Mesodermal cell (in vitro differentiated cells): ENCODE measurements around the gene FLRT2. TPM values are rescaled to one million over a fixed set of nuclear protein-coding genes. Genes with fewer than 3 reads are reported as not detected.

ENCODE experiments used
- H3K27ac ChIP-seq: 2 replicates; pipeline ENCODE4 v1.7.0; 2013; ENCODE audit warnings: mild to moderate bottlenecking, low read depth, low read length, moderate library complexity; ENCODE audit not compliant: severe bottlenecking
- H3K36me3 ChIP-seq: 2 replicates; pipeline ENCODE4 v1.7.1; 2013; ENCODE audit warnings: mild to moderate bottlenecking, low read length, moderate library complexity; ENCODE audit not compliant: control insufficient read depth, insufficient read depth
- H3K4me1 ChIP-seq: one replicate; pipeline ENCODE4 v1.7.1; 2013; ENCODE audit warnings: mild to moderate bottlenecking, low read length; ENCODE audit not compliant: insufficient read depth, control insufficient read depth, poor library complexity, severe bottlenecking
- H3K4me3 ChIP-seq: 2 replicates; pipeline ENCODE4 v1.7.0; 2013; ENCODE audit warnings: low read length, control low read depth, mild to moderate bottlenecking; ENCODE audit not compliant: insufficient read depth, poor library complexity, severe bottlenecking; ENCODE audit errors: extremely low read depth
- H3K9me3 ChIP-seq: 2 replicates; pipeline ENCODE4 v1.7.1; 2013; ENCODE audit warnings: mild to moderate bottlenecking, low read length, moderate library complexity; ENCODE audit not compliant: control insufficient read depth
- WGBS, 2 experiments: methylation state at CpG; one replicate each; pipeline ENCODE4 v1.1.5; 2013; ENCODE audit warnings: missing lambda C conversion rate in 2 of 2; ENCODE audit not compliant: insufficient coverage in 2 of 2; 5-methylcytosine and 5-hydroxymethylcytosine counted together
- polyA plus RNA-seq, 2 experiments: library from polyadenylated mRNA; stranded (reverse); fragments of 50-300 nt; gene quantifications; one replicate each; pipeline ENCODE4 v1.2.3, GENCODE V29; 2013

The FLRT2 gene, protein sequence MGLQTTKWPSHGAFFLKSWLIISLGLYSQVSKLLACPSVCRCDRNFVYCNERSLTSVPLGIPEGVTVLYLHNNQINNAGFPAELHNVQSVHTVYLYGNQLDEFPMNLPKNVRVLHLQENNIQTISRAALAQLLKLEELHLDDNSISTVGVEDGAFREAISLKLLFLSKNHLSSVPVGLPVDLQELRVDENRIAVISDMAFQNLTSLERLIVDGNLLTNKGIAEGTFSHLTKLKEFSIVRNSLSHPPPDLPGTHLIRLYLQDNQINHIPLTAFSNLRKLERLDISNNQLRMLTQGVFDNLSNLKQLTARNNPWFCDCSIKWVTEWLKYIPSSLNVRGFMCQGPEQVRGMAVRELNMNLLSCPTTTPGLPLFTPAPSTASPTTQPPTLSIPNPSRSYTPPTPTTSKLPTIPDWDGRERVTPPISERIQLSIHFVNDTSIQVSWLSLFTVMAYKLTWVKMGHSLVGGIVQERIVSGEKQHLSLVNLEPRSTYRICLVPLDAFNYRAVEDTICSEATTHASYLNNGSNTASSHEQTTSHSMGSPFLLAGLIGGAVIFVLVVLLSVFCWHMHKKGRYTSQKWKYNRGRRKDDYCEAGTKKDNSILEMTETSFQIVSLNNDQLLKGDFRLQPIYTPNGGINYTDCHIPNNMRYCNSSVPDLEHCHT
- polyA plus RNA-seq (2013, experiment 1 of 2), result 82.3 TPM
- polyA plus RNA-seq (2013, experiment 2 of 2), result 80.4 TPM

DNA sequence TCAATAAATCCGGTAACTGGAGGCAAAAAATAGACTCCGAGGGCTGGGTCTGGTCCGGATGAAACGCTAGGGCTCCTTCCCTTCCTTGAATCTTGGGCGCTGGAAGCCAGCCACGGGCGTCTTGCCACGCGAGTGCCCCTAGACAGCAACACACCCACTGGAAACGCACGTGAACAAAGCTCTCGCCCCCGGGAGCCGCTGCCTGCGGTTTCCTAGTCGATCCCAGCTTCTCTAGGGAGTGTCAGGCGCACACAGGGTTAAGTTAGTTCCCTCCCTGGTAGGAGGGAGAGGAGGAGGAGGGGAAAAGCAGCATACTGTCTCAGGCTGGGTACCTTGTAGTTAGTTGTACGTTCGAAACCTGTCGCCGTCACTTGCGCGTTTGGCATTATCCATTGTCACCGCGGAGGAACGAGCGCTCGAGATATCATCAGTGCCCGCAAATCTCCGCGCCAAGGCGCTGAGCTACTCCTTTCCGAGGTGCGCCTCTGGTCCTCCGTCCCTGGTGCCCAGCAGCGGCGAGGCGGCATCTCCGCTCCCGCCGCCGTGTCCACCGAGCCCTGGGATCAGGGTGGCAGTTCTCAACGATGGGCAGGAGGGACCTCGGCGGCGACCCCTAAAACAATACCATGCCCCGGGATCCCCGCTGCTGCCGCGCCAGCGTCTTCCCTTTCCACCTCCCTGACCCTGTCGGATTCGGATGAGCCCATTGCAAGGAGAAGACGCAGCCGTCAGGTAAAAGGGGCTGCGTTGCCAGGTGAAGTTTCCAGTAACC lies at the start of gene FLRT2:
TSS of gene FLRT2 (plus strand) at position 342 of the 772 bp plus-strand sequence. CDS start 91,371 bp downstream, outside the sequence.
- 0 to 1% methylated on average over 44 to 46 of the region's 57 CpGs for WGBS, 2 experiments
- H3K27ac ChIP-seq, result peak within 1 kb of the TSS; percentile 90
- no peaks in the 10 kb centered on the region for H3K9me3 ChIP-seq
- H3K4me3 ChIP-seq, result peak within 1 kb of the TSS; percentile 70
- H3K4me1 ChIP-seq, result peaks cover 3% of the 10 kb centered on the region
- H3K36me3 ChIP-seq, result no peaks in the 10 kb centered on the region

DNA sequence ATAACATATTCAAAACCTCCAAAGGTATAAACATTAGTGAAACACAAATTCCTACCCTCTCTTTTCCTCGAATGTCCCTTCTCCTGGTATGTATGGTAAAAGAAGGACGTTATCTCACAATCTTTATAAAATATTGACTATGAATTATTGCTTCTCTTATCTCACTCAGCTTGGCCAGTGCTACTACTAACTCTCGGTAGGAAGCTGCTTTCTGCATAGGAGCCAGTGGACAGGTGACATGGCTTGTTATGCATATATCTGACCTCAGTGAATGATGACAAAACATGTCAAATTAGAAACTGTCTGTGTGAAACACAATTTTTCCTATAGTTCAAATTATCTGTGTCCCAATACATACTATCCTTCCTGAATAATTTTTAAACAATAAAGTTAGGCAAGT lies 48.5 kb upstream of the FLRT2 start:
- peaks cover 12% of the 10 kb centered on the region for H3K4me1 ChIP-seq
- H3K4me3 ChIP-seq, result no peak overlapping the region
- WGBS, 2 experiments, result no CpG with 5 or more reads among the region's 3 CpGs
- no peaks in the 10 kb centered on the region for H3K9me3 ChIP-seq
- no peaks in the 10 kb centered on the region for H3K36me3 ChIP-seq
- H3K27ac ChIP-seq, result no peak overlapping the region

DNA sequence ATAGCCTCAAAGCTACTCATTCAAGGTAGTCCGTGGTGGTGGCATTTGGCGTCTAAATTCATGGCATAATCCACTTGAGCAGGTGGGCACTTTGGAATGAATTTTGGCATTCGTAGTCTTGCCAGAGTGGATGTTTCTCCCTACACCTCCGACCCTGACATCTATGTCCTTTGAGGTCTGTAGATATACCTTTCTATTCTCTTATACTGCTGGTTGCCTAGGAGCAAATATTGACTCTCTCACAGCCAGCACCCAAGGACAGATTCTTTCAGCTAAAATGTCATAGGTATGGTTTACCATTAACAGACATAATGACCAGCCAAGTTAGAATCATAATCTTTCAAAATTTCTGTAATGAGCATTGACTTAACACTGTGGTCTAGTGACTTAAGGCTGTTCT lies 47.4 kb upstream of the FLRT2 start:
- Histone ChIP-seq H3K4me3 (no peak overlapping the region), H3K27ac (no peak overlapping the region), H3K9me3 (peaks cover 3% of the 10 kb centered on the region), H3K4me1 (peaks cover 12% of the 10 kb centered on the region), H3K36me3 (no peaks in the 10 kb centered on the region)
- 73 to 100% methylated on average over 2 to 3 of the region's 4 CpGs for WGBS, 2 experiments

DNA sequence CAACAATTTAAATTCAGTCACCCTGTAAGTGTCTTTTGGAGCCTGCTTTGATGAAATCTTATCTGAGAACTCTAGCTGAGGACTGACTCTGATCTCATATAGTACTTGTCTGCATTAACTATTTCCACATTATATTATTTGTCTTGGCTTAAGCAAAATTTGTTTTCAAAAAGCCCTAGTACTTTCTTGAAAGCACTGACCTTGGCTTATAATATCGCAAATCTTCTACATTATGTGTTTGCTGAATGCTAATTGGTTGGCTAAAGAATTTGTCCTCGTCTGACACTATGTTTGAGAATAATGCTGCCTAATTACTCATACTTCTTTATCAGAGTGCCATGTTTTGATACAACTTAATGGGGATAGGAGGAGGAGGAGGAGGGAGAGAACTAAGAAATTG lies 46.9 kb upstream of the FLRT2 start:
- Histone ChIP-seq H3K4me1 (peaks cover 12% of the 10 kb centered on the region), H3K9me3 (peaks cover 3% of the 10 kb centered on the region), H3K4me3 (no peak overlapping the region), H3K36me3 (no peaks in the 10 kb centered on the region), H3K27ac (no peak overlapping the region)
- no CpG with 5 or more reads among the region's 2 CpGs for WGBS, 2 experiments

- peaks cover 3% of the 10 kb centered on the region for H3K9me3 ChIP-seq
- H3K4me3 ChIP-seq, result no peak overlapping the region
- H3K27ac ChIP-seq, result no peak overlapping the region
- H3K36me3 ChIP-seq, result no peaks in the 10 kb centered on the region
- H3K4me1 ChIP-seq, result peaks cover 12% of the 10 kb centered on the region
Measured at GRCh38 chr14:85483652-85484051, 46.3 kb upstream of the FLRT2 start.

DNA sequence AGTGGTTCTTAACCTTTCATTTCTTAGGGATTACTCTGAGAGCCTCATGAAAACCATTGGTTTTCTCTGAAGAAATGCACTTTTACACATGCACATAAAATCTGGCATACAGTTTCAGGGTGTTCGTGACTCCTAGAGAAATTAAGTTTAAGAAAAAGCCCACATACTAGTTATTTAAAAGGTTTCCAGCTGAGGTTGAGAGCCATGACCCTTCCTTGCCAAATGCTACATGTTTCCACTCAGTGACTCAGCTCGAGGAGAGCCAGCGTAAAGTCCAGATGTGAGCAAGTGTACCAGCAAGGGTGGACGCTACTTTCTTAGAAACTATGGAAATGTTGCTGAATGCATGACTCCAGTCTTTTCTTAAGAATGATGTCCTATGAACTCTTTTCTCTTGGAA lies 42.7 kb upstream of the FLRT2 start:
- H3K4me1 ChIP-seq, result no peaks in the 10 kb centered on the region
- 94% methylated on average over 4 of the region's 4 CpGs; no CpG with 5 or more reads in 1 of the 2 experiments for WGBS, 2 experiments
- no peak overlapping the region for H3K27ac ChIP-seq

DNA sequence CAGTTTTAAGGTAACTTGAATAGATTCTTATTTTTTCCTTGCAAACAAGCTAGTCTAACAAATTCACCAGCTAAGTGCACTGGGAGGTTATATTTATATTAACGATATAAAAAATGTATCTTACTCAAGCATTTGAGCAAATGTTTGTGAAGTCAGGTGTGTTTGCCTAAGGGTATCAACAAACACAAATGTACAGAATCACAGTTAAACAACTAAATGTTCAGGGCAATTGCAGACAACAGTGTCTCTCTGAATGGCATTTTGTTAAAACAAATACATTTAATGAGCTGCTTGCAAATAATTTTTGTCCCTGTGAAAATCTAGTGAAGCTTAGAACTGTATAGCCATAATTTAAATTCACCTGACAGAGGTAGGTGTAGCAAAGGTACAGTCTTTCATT lies 28.2 kb upstream of the FLRT2 start:
- H3K4me1 ChIP-seq, result no peaks in the 10 kb centered on the region
- H3K27ac ChIP-seq, result no peak overlapping the region
- WGBS, 2 experiments, result no CpG with 5 or more reads among the region's 1 CpG
- H3K9me3 ChIP-seq, result no peaks in the 10 kb centered on the region
- H3K4me3 ChIP-seq, result no peak overlapping the region
- H3K36me3 ChIP-seq, result no peaks in the 10 kb centered on the region

More for the DNA sequence above, 42.7 kb upstream of the FLRT2 start:
- H3K36me3 ChIP-seq, result no peaks in the 10 kb centered on the region
- H3K9me3 ChIP-seq, result peaks cover 7% of the 10 kb centered on the region
- H3K4me3 ChIP-seq, result no peak overlapping the region

- WGBS, 2 experiments, result 89 to 96% methylated on average over 4 of the region's 6 CpGs
- Histone ChIP-seq H3K36me3 (no peaks in the 10 kb centered on the region), H3K4me3 (no peak overlapping the region), H3K4me1 (peaks cover 4% of the 10 kb centered on the region), H3K9me3 (peaks cover 13% of the 10 kb centered on the region), H3K27ac (no peak overlapping the region)
Measured at GRCh38 chr14:85508863-85509262, 21.1 kb upstream of the FLRT2 start.

GRCh38 chr14:85512451-85512850 lies 17.5 kb upstream of the FLRT2 start:
- WGBS, 2 experiments, result 100% methylated on average over 1 of the region's 2 CpGs
- Histone ChIP-seq H3K4me3 (no peak overlapping the region), H3K27ac (no peak overlapping the region)

DNA sequence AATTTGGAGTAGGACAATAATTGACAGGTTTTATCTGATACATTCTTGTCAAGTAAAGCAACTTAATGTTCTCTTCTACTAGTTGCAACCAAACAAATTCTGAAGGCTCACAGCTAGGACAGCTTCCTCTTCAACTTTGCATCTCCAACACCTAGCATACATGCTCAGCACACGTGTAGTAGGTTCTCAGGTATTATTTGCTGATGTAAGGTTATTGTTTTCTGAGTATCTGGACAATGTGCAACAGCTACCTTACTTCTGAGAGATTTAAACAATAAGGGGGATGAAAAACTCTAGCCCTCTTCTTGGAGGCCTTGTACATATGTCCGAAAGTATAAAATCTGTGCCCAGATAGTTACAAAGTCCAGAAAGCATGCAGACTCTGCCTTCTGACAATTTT lies 15.5 kb upstream of the FLRT2 start:
- Histone ChIP-seq H3K4me1 (peaks cover 11% of the 10 kb centered on the region), H3K9me3 (peaks cover 13% of the 10 kb centered on the region), H3K27ac (no peak overlapping the region), H3K4me3 (no peak overlapping the region), H3K36me3 (no peaks in the 10 kb centered on the region)
- 83 to 100% methylated on average over 1 of the region's 2 CpGs for WGBS, 2 experiments

More at GRCh38 chr14:85512451-85512850, 17.5 kb upstream of the FLRT2 start:
- Histone ChIP-seq H3K4me1 (peaks cover 13% of the 10 kb centered on the region), H3K36me3 (no peaks in the 10 kb centered on the region), H3K9me3 (peaks cover 13% of the 10 kb centered on the region)
